Loucy (cell line): ENCODE results near the gene PDE2A.

ENCODE experiments used
- H2AFZ ChIP-seq: fragments of 200-600 bp; sonication (generic); 2 replicates; pipeline ENCODE4 v1.6.0; 2016; ENCODE audit warnings: antibody characterized with exemption, mild to moderate bottlenecking, low read length, moderate library complexity
- H3F3A ChIP-seq: fragments of 200-600 bp; 2 replicates; pipeline ENCODE4 v1.6.0; 2016; ENCODE audit warnings: antibody characterized with exemption, low read depth, mild to moderate bottlenecking
- H3K27me3 ChIP-seq: fragments of 200-600 bp; sonication (generic); 2 replicates; pipeline ENCODE4 v1.6.1; 2014; ENCODE audit warnings: low read length, mild to moderate bottlenecking; ENCODE audit not compliant: insufficient read depth, poor library complexity, severe bottlenecking
- H3K36me3 ChIP-seq: fragments of 200-600 bp; sonication (generic); 2 replicates; pipeline ENCODE4 v1.6.1; 2016; ENCODE audit warnings: low read length; ENCODE audit not compliant: insufficient read depth
- H3K4me1 ChIP-seq: fragments of 200-600 bp; sonication (generic); 2 replicates; pipeline ENCODE4 v1.5.1; 2014; ENCODE audit warnings: low read length, mild to moderate bottlenecking; ENCODE audit not compliant: insufficient read depth, poor library complexity, severe bottlenecking
- H3K4me2 ChIP-seq: fragments of 200-600 bp; sonication (generic); 2 replicates; pipeline ENCODE4 v1.6.0; 2014; ENCODE audit warnings: antibody characterized with exemption, low read length, low read depth, mild to moderate bottlenecking; ENCODE audit not compliant: poor library complexity, severe bottlenecking
- H3K4me3 ChIP-seq: fragments of 200-600 bp; sonication (generic); 2 replicates; pipeline ENCODE4 v1.5.1; 2014; ENCODE audit warnings: low read length, mild to moderate bottlenecking, mixed read lengths; ENCODE audit not compliant: poor library complexity, severe bottlenecking
- H3K79me2 ChIP-seq: fragments of 200-600 bp; sonication (generic); 2 replicates; pipeline ENCODE4 v1.6.1; 2014; ENCODE audit warnings: low read length; ENCODE audit not compliant: insufficient read depth
- H3K9ac ChIP-seq: fragments of 200-600 bp; sonication (generic); 2 replicates; pipeline ENCODE4 v1.6.0; 2014; ENCODE audit warnings: mild to moderate bottlenecking, low read depth, low read length, moderate library complexity; ENCODE audit not compliant: poor library complexity, severe bottlenecking
- H3K9me2 ChIP-seq: fragments of 200-600 bp; sonication (generic); replicated peaks from 2 replicates; pipeline ENCODE4 v1.6.1; 2016; ENCODE audit warnings: low read depth, low read length, mixed read lengths
- H3K9me3 ChIP-seq: fragments of 200-600 bp; sonication (generic); 2 replicates; pipeline ENCODE4 v1.6.1; 2014; ENCODE audit warnings: mild to moderate bottlenecking, antibody characterized with exemption, low read length, low read depth; ENCODE audit not compliant: insufficient read depth
- H4K20me1 ChIP-seq: fragments of 200-600 bp; sonication (generic); 2 replicates; pipeline ENCODE4 v1.6.0; 2014; ENCODE audit warnings: antibody characterized with exemption, low read length, mild to moderate bottlenecking; ENCODE audit not compliant: insufficient read depth, poor library complexity, severe bottlenecking
- EZH2phosphoT487 ChIP-seq: fragments of 200-600 bp; IDR thresholded peaks from 2 replicates; pipeline ENCODE4 v1.6.1; 2018; ENCODE audit warnings: antibody characterized with exemption, mild to moderate bottlenecking, moderate library complexity, borderline replicate concordance
- TF ChIP-seq, protein P1 (sequence below): fragments of 200-600 bp; sonication (generic); conservative IDR thresholded peaks from 2 replicates; pipeline ENCODE4 v1.5.1; 2014; ENCODE audit warnings: mild to moderate bottlenecking, antibody characterized with exemption, low read length

PDE2A gene

DNA sequence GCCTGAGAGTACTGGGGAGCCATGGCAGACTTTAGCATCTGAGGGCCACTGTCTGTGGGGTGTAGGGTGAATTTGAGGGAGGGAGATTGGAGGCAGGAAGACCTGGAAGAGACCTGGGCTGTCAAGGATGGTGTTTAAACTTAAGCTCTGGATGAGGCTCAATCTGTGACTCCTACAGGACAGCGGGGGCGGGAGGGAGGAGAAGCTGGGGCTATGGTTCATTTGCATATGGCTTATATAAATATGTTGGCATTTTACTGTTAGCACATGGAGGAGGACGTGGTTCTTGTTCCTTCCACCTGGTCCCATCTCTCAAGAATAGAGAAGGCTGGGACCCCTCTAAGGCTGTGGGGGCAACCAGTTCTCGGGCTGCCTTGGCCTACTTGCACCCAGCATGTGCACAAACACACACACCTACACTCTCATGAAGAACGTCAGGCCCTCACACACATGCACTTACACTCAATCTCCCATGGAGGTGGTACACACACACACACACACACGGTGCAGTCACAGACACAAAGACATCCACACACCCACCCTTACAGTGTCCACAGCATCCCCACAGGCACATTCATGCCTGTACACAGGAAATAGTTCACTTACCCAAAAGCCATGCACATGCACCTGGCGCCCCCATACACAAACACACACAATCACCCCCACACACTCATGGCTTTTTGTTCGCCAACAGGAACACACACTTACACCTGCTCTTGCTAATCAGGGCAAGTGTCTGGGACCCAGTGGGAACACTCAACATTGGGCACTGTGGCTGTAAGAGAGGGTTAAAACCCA, 81.3 kb downstream of the PDE2A start:
- Histone ChIP-seq H3K4me1 (no peaks in the 10 kb centered on the region), H3K79me2 (no peaks in the 10 kb centered on the region), H3F3A (no peaks in the 10 kb centered on the region), H3K4me3 (no peak overlapping the region), H4K20me1 (no peaks in the 10 kb centered on the region), H3K4me2 (no peak overlapping the region), H3K9ac (no peak overlapping the region), H3K36me3 (no peaks in the 10 kb centered on the region), H2AFZ (no peak overlapping the region), H3K27me3 (no peaks in the 10 kb centered on the region), H3K9me2 (no peaks in the 10 kb centered on the region), H3K9me3 (no peaks in the 10 kb centered on the region)
- TF ChIP-seq, protein P1, sequence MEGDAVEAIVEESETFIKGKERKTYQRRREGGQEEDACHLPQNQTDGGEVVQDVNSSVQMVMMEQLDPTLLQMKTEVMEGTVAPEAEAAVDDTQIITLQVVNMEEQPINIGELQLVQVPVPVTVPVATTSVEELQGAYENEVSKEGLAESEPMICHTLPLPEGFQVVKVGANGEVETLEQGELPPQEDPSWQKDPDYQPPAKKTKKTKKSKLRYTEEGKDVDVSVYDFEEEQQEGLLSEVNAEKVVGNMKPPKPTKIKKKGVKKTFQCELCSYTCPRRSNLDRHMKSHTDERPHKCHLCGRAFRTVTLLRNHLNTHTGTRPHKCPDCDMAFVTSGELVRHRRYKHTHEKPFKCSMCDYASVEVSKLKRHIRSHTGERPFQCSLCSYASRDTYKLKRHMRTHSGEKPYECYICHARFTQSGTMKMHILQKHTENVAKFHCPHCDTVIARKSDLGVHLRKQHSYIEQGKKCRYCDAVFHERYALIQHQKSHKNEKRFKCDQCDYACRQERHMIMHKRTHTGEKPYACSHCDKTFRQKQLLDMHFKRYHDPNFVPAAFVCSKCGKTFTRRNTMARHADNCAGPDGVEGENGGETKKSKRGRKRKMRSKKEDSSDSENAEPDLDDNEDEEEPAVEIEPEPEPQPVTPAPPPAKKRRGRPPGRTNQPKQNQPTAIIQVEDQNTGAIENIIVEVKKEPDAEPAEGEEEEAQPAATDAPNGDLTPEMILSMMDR = no peak
- no peak for TF ChIP-seq EZH2phosphoT487

DNA sequence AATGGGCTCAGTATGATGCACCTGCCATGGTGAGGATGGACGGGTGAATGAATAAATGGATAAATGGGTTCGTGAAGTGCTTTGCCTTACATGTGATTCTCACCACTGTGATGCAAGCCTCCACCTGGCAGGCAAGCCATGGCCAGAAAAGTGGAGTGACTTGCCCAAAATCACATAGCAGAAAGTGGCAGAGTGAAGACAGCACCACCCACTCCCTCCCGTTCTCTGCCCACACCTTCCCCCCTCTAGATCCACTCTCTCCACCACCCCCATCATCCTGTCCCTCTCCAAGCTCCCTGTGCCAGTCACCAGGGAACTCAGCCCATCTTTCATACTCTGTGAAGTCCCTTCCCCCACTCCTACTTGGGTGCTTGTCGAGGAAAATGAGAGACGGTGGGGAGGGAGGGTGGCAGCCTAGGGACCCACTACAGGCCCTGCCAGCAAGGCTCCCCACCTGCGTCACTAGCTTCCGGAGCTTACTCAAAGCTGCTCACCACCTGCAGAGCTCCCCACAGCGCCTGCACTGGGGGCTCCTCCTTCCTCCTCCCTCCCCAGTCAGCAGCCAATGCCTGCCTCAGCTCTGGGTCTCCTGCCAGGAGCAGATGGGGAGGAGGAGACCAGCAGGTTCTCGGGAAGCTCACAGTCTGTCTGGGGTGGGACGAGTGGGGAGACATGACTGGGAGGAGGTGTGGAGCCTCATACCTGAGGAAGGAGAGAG, 82.3 kb downstream of the PDE2A start:
- Histone ChIP-seq H3K79me2 (no peaks in the 10 kb centered on the region), H3K9me2 (no peaks in the 10 kb centered on the region), H3K9me3 (no peaks in the 10 kb centered on the region), H2AFZ (no peak overlapping the region), H3K4me2 (no peak overlapping the region), H3K27me3 (no peaks in the 10 kb centered on the region), H4K20me1 (no peaks in the 10 kb centered on the region), H3K4me3 (no peak overlapping the region), H3K4me1 (no peaks in the 10 kb centered on the region), H3K9ac (no peak overlapping the region), H3K36me3 (no peaks in the 10 kb centered on the region), H3F3A (no peaks in the 10 kb centered on the region)
- TF ChIP-seq EZH2phosphoT487 = no peak
- TF ChIP-seq, protein P1 = no peak

DNA sequence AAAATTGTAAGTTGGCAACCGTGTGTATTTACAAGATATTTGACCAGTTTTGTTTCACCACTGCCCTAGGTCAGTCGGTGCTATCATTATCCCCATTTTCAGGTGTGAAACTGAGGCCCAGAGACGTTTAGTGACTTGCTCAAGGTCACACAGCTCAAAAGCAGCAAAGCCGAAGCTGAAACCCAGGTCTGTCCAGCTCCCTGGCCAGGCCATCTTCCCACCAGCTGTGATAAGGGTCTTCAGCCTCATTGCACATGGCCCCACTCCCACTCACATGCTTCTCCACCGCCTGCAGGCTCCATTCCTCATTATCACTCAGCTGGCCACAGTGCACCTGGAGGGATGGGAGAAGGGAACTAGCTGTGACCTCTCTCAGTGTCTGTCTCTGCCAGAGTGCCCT, 83.2 kb downstream of the PDE2A start:
- TF ChIP-seq, protein P1 = no peak
- TF ChIP-seq EZH2phosphoT487 = no peak
- no peaks in the 10 kb centered on the region for H3K79me2 ChIP-seq
- H3K4me1 ChIP-seq = no peaks in the 10 kb centered on the region
- no peak overlapping the region for H3K9ac ChIP-seq
- H3K36me3 ChIP-seq = no peaks in the 10 kb centered on the region
- no peak overlapping the region for H2AFZ ChIP-seq
- no peaks in the 10 kb centered on the region for H4K20me1 ChIP-seq
- no peaks in the 10 kb centered on the region for H3F3A ChIP-seq
- no peaks in the 10 kb centered on the region for H3K9me3 ChIP-seq
- H3K4me3 ChIP-seq = no peak overlapping the region
- H3K9me2 ChIP-seq = no peaks in the 10 kb centered on the region
- no peaks in the 10 kb centered on the region for H3K27me3 ChIP-seq
- H3K4me2 ChIP-seq = no peak overlapping the region
